Stimulated activated CD4-positive, alpha-beta T cell treated with anti-CD3 and anti-CD28 coated beads, TNF-alpha, amount 100 ng/mL, for 4 hours (primary cell): Measurements from ENCODE around the gene PYCARD.
"Not testable (repeated sequence)": the region's sequence is repeated elsewhere in the genome, so short reads cannot be mapped to it uniquely, and the experiment has no call there.

Source experiments
- DNase-seq, 3 experiments: peaks; one replicate each; pipeline ENCODE4 v3.0.0-alpha.2; 2020; ENCODE audit warnings: low read depth in 3 of 3

The PYCARD gene

GRCh38 chr16:31202414-31203375 lies at the start of gene PYCARD:
PYCARD (minus strand) TSS chr16:31202760; CDS start chr16:31202690, 70 bp downstream.
- DNase-seq = no peak

- DNase-seq = no peak
Observed at GRCh38 chr16:31251435-31251834, 48.9 kb upstream of the PYCARD start.

DNA sequence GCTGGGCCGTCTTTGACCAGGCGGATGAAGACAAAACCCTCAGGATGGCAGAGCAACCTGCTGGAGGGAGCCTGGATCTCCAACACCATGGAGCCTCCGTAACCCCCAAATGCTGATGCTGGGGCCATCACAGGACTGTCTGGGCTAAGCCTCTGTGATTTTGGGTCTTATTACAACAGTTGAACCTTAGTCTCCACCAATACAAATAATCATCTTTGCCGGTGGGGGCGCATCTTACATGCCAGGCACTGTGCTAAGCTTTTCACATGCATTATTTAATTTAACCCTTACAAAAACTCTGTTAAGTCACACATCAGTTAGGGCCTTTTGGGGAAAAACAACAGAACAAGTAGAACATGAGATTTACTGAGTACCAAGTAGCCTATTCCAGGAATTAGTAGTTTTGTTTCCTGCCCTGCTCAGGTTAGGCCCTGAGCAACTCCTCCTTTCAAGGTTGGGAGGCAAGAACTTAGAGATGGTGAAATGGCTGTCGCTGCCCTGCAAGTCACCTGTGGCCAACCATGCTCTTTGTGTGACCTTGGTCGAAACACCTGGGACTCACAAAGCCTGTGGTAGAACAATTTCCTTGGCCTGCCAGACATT lies 48.3 kb upstream of the PYCARD start:
- no peak for DNase-seq

- DNase-seq = no peak
Observed at GRCh38 chr16:31248344-31248743, 45.8 kb upstream of the PYCARD start.

DNA sequence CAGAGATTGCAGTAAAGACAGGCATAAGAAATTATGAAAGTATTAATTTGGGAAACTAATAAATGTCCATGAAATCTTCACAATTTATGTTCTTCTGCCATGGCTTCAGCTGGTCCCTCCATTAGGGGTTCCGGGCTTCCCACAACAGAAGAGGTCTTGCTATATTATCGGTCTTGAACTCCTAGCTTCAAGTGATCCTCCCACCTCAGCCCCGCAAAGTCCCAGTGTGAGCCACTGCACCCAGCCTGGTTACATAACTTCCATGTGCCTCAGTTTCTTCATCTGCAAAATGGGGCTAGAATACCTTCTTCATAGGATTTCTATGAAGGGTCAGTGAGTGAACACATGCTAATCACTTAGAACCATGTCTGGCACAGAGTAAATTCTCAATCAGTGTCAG lies 43.7 kb upstream of the PYCARD start:
- DNase-seq = no peak

DNA sequence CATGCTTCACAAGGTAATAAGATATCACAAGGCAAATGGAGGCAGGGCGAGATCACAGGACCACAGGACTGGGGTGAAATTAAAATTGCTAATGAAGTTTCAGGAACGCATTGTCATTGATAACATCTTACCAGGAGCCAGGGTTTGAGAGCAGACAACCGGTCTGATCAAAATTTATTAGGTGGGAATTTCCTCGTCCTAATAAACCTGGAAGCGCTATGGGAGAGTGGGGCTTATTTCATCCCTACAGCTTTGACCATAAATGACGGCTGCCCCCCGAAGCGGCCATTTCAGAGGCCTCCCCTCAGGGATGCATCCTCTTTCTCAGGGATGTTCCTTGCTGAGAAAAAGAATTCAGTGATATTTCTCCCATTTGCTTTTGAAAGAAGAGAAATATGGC lies 43.0 kb upstream of the PYCARD start:
- DNase-seq = not testable (repeated sequence)

GRCh38 chr16:31243734-31244670 lies 41.4 kb upstream of the PYCARD start:
- DNase-seq = no peak

GRCh38 chr16:31242206-31242605 lies 39.6 kb upstream of the PYCARD start:
- no peak for DNase-seq

DNA sequence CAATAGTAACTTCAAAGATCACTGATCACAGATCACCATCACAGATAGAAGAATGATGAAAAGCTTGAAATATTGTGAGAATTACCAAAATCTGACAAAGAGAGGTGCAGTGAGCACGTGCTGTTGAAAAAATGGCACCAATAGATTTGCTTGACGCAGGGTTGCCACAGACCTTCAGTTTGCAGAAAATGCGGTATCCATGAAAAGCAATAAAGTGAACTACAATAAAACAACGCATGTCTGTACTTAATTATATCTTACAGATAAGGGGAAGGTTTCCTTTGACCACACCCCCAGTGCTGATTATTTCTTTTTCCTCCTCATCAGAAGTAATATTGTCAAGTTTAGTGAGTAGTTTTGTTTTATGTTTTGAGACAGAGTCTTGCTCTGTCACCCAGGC lies 35.5 kb upstream of the PYCARD start:
- no peak for DNase-seq

DNA sequence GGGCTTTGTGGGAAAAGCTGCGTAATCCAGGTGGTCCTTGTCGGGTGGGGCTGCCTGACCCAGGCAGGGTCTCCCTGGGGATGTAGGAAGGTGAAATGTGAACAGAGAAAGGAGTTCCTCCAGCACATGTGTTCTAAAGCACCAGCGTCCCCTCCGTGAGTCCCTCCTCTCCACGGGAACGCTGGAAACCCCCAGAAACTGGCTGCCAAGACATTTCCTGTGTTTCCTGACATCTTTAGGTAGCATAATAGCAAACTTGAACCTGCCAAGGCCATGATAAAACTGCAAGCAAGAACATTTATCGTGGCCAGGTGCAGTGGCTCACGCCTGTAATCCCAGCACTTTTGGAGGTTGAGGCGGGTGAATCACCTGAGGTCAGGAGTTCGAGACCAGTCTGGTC lies 26.9 kb upstream of the PYCARD start:
- no peak for DNase-seq

GRCh38 chr16:31228206-31228605 lies 25.6 kb upstream of the PYCARD start:
- no peak for DNase-seq

DNA sequence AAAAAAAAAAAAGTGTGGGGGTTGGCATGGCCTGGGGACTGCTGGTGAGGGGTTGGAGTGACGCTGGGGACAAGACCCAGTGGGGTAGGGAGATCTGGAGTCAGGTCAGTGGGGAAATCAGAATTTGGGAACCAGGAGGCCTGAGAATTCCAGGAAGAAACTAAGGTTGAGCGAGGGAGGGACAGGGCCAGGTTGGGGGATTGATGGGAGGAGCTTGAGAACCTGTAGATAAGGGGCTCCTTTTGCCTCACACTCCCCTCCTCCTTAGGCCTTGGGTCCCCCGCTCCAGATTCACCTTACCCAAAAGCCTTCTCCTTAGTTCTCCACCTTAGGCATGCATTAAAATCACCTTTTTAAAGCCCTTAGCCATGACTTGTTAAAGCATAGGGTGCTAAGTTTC lies 22.6 kb upstream of the PYCARD start:
- DNase-seq = no peak

- DNase-seq = no peak
Observed at GRCh38 chr16:31224092-31224955, 21.8 kb upstream of the PYCARD start.

GRCh38 chr16:31223044-31223443 lies 20.5 kb upstream of the PYCARD start:
- no peak for DNase-seq

GRCh38 chr16:31221357-31222160 lies 19.0 kb upstream of the PYCARD start:
- no peak for DNase-seq

DNA sequence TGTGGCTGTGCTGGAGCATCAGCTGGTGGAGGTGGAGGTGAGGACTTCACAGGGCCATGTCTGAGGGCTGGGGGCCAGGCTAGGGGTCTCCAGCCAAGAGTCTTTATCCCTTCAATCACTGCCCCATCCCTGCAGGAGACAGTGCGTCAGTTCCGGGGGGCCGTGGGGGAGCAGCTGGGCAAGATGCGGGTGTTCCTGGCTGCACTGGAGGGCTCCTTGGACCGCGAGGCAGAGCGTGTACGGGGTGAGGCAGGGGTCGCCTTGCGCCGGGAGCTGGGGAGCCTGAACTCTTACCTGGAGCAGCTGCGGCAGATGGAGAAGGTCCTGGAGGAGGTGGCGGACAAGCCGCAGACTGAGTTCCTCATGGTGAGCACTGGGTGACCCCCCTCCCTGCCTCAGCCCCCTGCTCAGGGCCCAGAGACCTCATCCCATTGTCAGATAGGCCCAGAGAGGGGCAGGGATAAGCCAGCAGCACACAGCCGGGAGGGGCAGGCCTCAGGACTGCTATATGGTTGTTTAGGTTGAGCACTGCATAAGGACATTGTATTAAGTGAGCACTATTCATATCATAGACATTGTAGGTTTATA lies 16.7 kb upstream of the PYCARD start:
- DNase-seq = no peak

- DNase-seq = no peak
Observed at GRCh38 chr16:31217136-31217530, 14.6 kb upstream of the PYCARD start.

DNA sequence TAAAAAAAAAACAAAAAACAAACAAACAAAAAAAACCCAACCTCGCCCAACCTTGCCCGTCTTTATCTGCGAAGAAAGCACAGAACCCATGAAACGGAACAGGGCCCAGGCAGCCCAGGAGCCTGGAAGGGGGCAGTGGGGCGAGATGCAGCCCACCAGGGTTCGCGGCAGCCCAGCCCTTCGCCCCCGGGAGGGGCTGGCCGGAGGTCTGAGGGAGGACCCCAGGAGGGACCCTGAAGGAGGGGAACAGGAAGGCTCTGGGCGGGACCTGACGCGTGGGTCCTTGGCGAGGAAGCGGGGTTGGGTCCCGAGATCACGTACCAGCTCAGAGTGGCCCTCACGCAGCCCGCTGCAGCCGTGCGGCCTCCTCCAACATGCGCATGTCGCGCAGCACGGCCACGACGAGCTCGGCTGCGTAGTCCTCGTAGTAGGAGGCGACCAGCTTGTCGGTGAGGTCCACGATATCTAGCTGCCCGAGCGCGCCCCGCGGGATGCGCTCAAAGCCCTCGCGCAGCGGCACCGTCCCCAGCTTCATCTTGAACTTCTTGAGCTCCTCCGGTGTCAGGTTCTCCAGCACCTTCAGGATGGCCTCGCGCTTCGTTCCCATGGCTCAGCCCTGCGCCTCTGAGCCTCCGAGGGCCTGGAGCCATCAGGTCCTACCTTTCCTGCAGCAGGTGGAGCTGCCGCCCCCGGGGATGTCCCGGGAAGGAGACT lies 14.0 kb upstream of the PYCARD start, which contains the start of gene PYDC1:
Gene PYDC1, minus strand, starts transcription at position 714 of the 714 bp plus-strand sequence. Its CDS starts 107 bp downstream, at position 607.
- no peak for DNase-seq
